ENCODE data around the gene LMBR1. TPM values are rescaled to one million over a fixed set of nuclear protein-coding genes. Genes with fewer than 3 reads are reported as not detected.

The LMBR1 gene
- 30.1 and 31.8 TPM in 2 replicates for total RNA-seq

GRCh38 chr7:156892821-156893706 lies at the start of gene LMBR1:
LMBR1 (minus strand) TSS chr7:156893183; CDS start chr7:156892993, 190 bp downstream.

GRCh38 chr7:156640257-156640948 lies 252.6 kb downstream of the LMBR1 start, which contains the start of gene RNF32:
RNF32 (plus strand) TSS chr7:156640774; CDS start chr7:156643878, 3,104 bp downstream.

Other genes with a start within 250 kb of the LMBR1 start
- 5.5 and 7.8 TPM in 2 replicates for gene NOM1, start 56.5 kb upstream of the LMBR1 start, total RNA-seq
- not detected in 2 replicates for gene MNX1, start 117.5 kb upstream of the LMBR1 start, total RNA-seq
- gene UBE3C, start 245.7 kb upstream of the LMBR1 start, total RNA-seq, result 37.3 and 49.9 TPM in 2 replicates